Fibroblast of lung (primary cell): ENCODE data around the gene DGLUCY. TPM values are rescaled to one million over a fixed set of nuclear protein-coding genes. Genes with fewer than 3 reads are reported as not detected.
"Not testable (repeated sequence)": the region's sequence is repeated elsewhere in the genome, so short reads cannot be mapped to it uniquely, and the experiment has no call there.

Source experiments
- DNase-seq, 2 donors: peaks; one replicate each; pipeline versions ENCODE4 v3.0.0 to v3.0.0-alpha.2; 2010; ENCODE audit warnings: low read depth in 2 of 2
- H2AFZ ChIP-seq: 2 replicates; pipeline ENCODE4 v1.5.1; 2012; ENCODE audit warnings: low read length, control low read depth, inconsistent platforms
- H3K27ac ChIP-seq: 2 replicates; pipeline ENCODE4 v1.5.1; 2011; ENCODE audit warnings: low read length, control low read depth; ENCODE audit not compliant: insufficient read depth
- H3K27me3 ChIP-seq: 2 replicates; pipeline ENCODE4 v1.5.1; 2011; ENCODE audit warnings: mild to moderate bottlenecking, low read length; ENCODE audit not compliant: control insufficient read depth, insufficient read depth
- H3K36me3 ChIP-seq: 2 replicates; pipeline ENCODE4 v1.5.1; 2011; ENCODE audit warnings: low read length; ENCODE audit not compliant: control insufficient read depth, insufficient read depth
- H3K4me1 ChIP-seq: 2 replicates; pipeline ENCODE4 v1.5.1; 2011; ENCODE audit warnings: low read length; ENCODE audit not compliant: control insufficient read depth, insufficient read depth; ENCODE audit errors: extremely low read depth
- H3K4me2 ChIP-seq: 2 replicates; pipeline ENCODE4 v1.5.1; 2011; ENCODE audit warnings: low read length, control low read depth; ENCODE audit not compliant: insufficient read depth; ENCODE audit errors: extremely low read depth
- H3K4me3 ChIP-seq, 4 experiments: fragments of 200-600 bp in 1 of 4; sonication (generic) in 1 of 4; replicated peaks in 1 of 4; 2 replicates each; pipeline ENCODE4 v1.5.1; 2011 to 2016; ENCODE audit warnings: low read length in 4 of 4, low read depth in 3 of 4, mild to moderate bottlenecking in 3 of 4, control low read depth in 2 of 4, inconsistent platforms in 1 of 4, mixed read lengths in 1 of 4; ENCODE audit not compliant: insufficient read depth in 1 of 4; ENCODE audit errors: control extremely low read depth in 1 of 4
- H3K79me2 ChIP-seq: 2 replicates; pipeline ENCODE4 v1.5.1; 2012; ENCODE audit warnings: mild to moderate bottlenecking, low read length, inconsistent platforms; ENCODE audit not compliant: control insufficient read depth, insufficient read depth
- H3K9ac ChIP-seq: 2 replicates; pipeline ENCODE4 v1.5.1; 2011; ENCODE audit warnings: mild to moderate bottlenecking, low read length, control low read depth; ENCODE audit not compliant: insufficient read depth
- H3K9me3 ChIP-seq: 2 replicates; pipeline ENCODE4 v1.5.1; 2012; ENCODE audit warnings: low read depth, low read length; ENCODE audit not compliant: control insufficient read depth, insufficient read depth
- H4K20me1 ChIP-seq: 2 replicates; pipeline ENCODE4 v1.5.1; 2011; ENCODE audit warnings: low read length; ENCODE audit not compliant: control insufficient read depth, insufficient read depth; ENCODE audit errors: extremely low read depth
- CTCF ChIP-seq, 2 donors: IDR thresholded peaks in 1 of 2; conservative IDR thresholded peaks in 1 of 2; 1 replicate in 1 of 2; 2 replicates in 1 of 2; pipeline ENCODE4 v1.5.1; 2011 to 2012; ENCODE audit warnings: low read length in 2 of 2, control low read depth in 1 of 2, inconsistent platforms in 1 of 2, low read depth in 1 of 2, mild to moderate bottlenecking in 1 of 2
- EZH2 ChIP-seq: IDR thresholded peaks from 2 replicates; pipeline ENCODE4 v1.5.1; 2012; ENCODE audit warnings: low read length, control low read depth, mild to moderate bottlenecking; ENCODE audit errors: missing control alignments
- polyA plus RNA-seq, 2 donors: library from polyadenylated mRNA; depleted of rRNA in 1 of 2; stranded (reverse) in 1 of 2; unstranded in 1 of 2; fragments of >200 nt; gene quantifications; 2 replicates each; pipeline ENCODE4 v1.2.1, GENCODE V29; 2011 to 2012; ENCODE audit warnings: missing spikeins in 1 of 2
- total RNA-seq: library from RNA; depleted of rRNA; stranded (reverse); fragments of >200 nt; gene quantifications from 2 replicates; pipeline ENCODE4 v1.2.1, GENCODE V29; 2014

The DGLUCY gene
- total and polyA plus RNA-seq, 2 donors (not counting 1 experiment from before 2014, with no cell fraction given), result 26.7 to 62.1 TPM

GRCh38 chr14:91175291-91176201, 61.7 kb downstream of the DGLUCY start:
- H3K27me3 ChIP-seq, result no peaks in the 10 kb centered on the region
- TF ChIP-seq CTCF (conservative IDR thresholded peaks at IDR 0.05 in 1 of 2, IDR thresholded peaks at IDR 0.05 in 1 of 2; ENCODE audit: low read depth in 1 of 2, low read length in 2 of 2), result no peak
- no peak for TF ChIP-seq EZH2
- no peak for DNase-seq
- no peaks in the 10 kb centered on the region for H4K20me1 ChIP-seq
- H3K79me2 ChIP-seq, result no peaks in the 10 kb centered on the region
- peaks cover 2% of the 10 kb centered on the region for H3K36me3 ChIP-seq
- H2AFZ ChIP-seq, result no peak overlapping the region
- no peak overlapping the region for H3K4me3 ChIP-seq
- H3K4me1 ChIP-seq, result peaks cover under 1% of the 10 kb centered on the region
- H3K9me3 ChIP-seq, result no peaks in the 10 kb centered on the region
- H3K4me2 ChIP-seq, result no peak overlapping the region
- no peak overlapping the region for H3K9ac ChIP-seq
- no peak overlapping the region for H3K27ac ChIP-seq

- no peaks in the 10 kb centered on the region for H3K27me3 ChIP-seq
- H3K36me3 ChIP-seq, result peaks cover 2% of the 10 kb centered on the region
- TF ChIP-seq CTCF (conservative IDR thresholded peaks at IDR 0.05 in 1 of 2, IDR thresholded peaks at IDR 0.05 in 1 of 2; ENCODE audit: low read depth in 1 of 2, low read length in 2 of 2), result peak; percentile 76 to 81
- no peak for TF ChIP-seq EZH2
Measured at GRCh38 chr14:91177073-91178034, 63.5 kb downstream of the DGLUCY start.

GRCh38 chr14:91180611-91181010, 66.7 kb downstream of the DGLUCY start:
- Histone ChIP-seq H3K4me3 (no peak overlapping the region), H2AFZ (no peak overlapping the region), H3K27ac (no peak overlapping the region), H3K9ac (no peak overlapping the region), H3K9me3 (no peaks in the 10 kb centered on the region), H3K4me1 (peaks cover 2% of the 10 kb centered on the region), H3K4me2 (no peak overlapping the region), H4K20me1 (no peaks in the 10 kb centered on the region), H3K79me2 (no peaks in the 10 kb centered on the region), H3K36me3 (peaks cover 3% of the 10 kb centered on the region), H3K27me3 (no peaks in the 10 kb centered on the region)
- TF ChIP-seq EZH2 (no peak), CTCF (conservative IDR thresholded peaks at IDR 0.05 in 1 of 2, IDR thresholded peaks at IDR 0.05 in 1 of 2; ENCODE audit: low read depth in 1 of 2, low read length in 2 of 2) (no peak)
- no peak for DNase-seq

More at GRCh38 chr14:91177073-91178034, 63.5 kb downstream of the DGLUCY start:
- H3K9me3 ChIP-seq, result no peaks in the 10 kb centered on the region
- no peak overlapping the region for H3K4me2 ChIP-seq
- H3K27ac ChIP-seq, result no peak overlapping the region
- no peaks in the 10 kb centered on the region for H4K20me1 ChIP-seq
- DNase-seq, result peak; percentile 58 to 68
- H3K4me1 ChIP-seq, result no peaks in the 10 kb centered on the region
- no peak overlapping the region for H2AFZ ChIP-seq
- H3K9ac ChIP-seq, result no peak overlapping the region
- no peaks in the 10 kb centered on the region for H3K79me2 ChIP-seq
- H3K4me3 ChIP-seq, result no peak overlapping the region

GRCh38 chr14:91182753-91183152, 68.9 kb downstream of the DGLUCY start:
- H3K9me3 ChIP-seq, H3K36me3 ChIP-seq, H4K20me1 ChIP-seq, H3K79me2 ChIP-seq, H3K27ac ChIP-seq, H3K4me2 ChIP-seq, DNase-seq, H3K27me3 ChIP-seq, H3K4me3 ChIP-seq, H3K4me1 ChIP-seq, H2AFZ ChIP-seq, H3K9ac ChIP-seq: not testable (repeated sequence)
